Measurements from ENCODE around the gene TPMT.

GRCh38 chr6:18122128-18123093 lies 32.5 kb downstream of the TPMT start, which contains the start of gene NHLRC1:
- TF ChIP-seq EGR1 (IDR thresholded peaks at IDR 0.05) = no peak
- TF ChIP-seq, protein P1, sequence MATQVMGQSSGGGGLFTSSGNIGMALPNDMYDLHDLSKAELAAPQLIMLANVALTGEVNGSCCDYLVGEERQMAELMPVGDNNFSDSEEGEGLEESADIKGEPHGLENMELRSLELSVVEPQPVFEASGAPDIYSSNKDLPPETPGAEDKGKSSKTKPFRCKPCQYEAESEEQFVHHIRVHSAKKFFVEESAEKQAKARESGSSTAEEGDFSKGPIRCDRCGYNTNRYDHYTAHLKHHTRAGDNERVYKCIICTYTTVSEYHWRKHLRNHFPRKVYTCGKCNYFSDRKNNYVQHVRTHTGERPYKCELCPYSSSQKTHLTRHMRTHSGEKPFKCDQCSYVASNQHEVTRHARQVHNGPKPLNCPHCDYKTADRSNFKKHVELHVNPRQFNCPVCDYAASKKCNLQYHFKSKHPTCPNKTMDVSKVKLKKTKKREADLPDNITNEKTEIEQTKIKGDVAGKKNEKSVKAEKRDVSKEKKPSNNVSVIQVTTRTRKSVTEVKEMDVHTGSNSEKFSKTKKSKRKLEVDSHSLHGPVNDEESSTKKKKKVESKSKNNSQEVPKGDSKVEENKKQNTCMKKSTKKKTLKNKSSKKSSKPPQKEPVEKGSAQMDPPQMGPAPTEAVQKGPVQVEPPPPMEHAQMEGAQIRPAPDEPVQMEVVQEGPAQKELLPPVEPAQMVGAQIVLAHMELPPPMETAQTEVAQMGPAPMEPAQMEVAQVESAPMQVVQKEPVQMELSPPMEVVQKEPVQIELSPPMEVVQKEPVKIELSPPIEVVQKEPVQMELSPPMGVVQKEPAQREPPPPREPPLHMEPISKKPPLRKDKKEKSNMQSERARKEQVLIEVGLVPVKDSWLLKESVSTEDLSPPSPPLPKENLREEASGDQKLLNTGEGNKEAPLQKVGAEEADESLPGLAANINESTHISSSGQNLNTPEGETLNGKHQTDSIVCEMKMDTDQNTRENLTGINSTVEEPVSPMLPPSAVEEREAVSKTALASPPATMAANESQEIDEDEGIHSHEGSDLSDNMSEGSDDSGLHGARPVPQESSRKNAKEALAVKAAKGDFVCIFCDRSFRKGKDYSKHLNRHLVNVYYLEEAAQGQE (IDR thresholded peaks at IDR 0.05; ENCODE audit: low read depth) = no peak
